ENCODE measurements around the gene TOR4A.

- no peak for TF ChIP-seq EZH2 (IDR thresholded peaks at IDR 0.05)
- no peak for TF ChIP-seq FOXP2 (optimal IDR thresholded peaks at IDR 0.05; ENCODE audit: control extremely low read depth, extremely low read length, insufficient read depth)
Measured at GRCh38 chr9:137280474-137281344, 3.2 kb downstream of the TOR4A start.

Data from SK-N-MC (cell line).